Caco-2 (cell line): ENCODE results near the gene G2E3. TPM values are rescaled to one million over a fixed set of nuclear protein-coding genes. Genes with fewer than 3 reads are reported as not detected.

Experiments
- BruUV-seq: library from RNA; stranded (reverse); fragments of 400-500 nt; replicated peaks from 2 replicates; lab custom pipeline; 2021; lab: Mats Ljungman, UMichigan
- CTCF ChIA-PET: fragments of 300-600 bp; sonication (Branson Sonifier 250); formaldehyde crosslinking; loops from one replicate; lab custom pipeline; 2022; ENCODE audit warnings: antibody characterized with exemption; lab: Charles Lee
- POLR2A ChIA-PET: fragments of 300-600 bp; sonication (Branson Sonifier 250); formaldehyde crosslinking; loops from one replicate; lab custom pipeline; 2022; ENCODE audit warnings: antibody characterized with exemption; lab: Charles Lee
- DNase-seq, 2 experiments: peaks; one replicate each; pipeline versions ENCODE4 v3.0.0 to v3.0.0-alpha.2; 2020 to 2022
- H3K27me3 ChIP-seq: replicated peaks from 2 replicates; pipeline ENCODE4 v1.6.0; 2011; ENCODE audit warnings: low read length; ENCODE audit not compliant: control insufficient read depth, insufficient read depth
- H3K36me3 ChIP-seq: 2 replicates; pipeline ENCODE4 v1.5.1; 2011; ENCODE audit warnings: low read length; ENCODE audit not compliant: control insufficient read depth, insufficient read depth
- H3K4me1 ChIP-seq: fragments of 250-450 bp; sonication (Bioruptor Pico); 2 replicates; pipeline ENCODE4 v1.5.1; 2020; ENCODE audit warnings: mild to moderate bottlenecking
- H3K4me3 ChIP-seq: 2 replicates; pipeline ENCODE4 v1.5.1; 2011; ENCODE audit warnings: low read depth, mild to moderate bottlenecking, control low read depth, low read length
- H3K9me3 ChIP-seq: fragments of 250-450 bp; sonication (Bioruptor Pico); 2 replicates; pipeline ENCODE4 v1.5.1; 2020; ENCODE audit warnings: mild to moderate bottlenecking, moderate library complexity
- H3K27ac Mint-ChIP-seq: one replicate; pipeline ENCODE4 v1.8.0; 2022; ENCODE audit warnings: mixed read lengths; ENCODE audit not compliant: unreplicated experiment
- H3K27me3 Mint-ChIP-seq: one replicate; pipeline ENCODE4 v1.8.0; 2022; ENCODE audit warnings: mixed read lengths; ENCODE audit not compliant: insufficient read depth, unreplicated experiment
- H3K36me3 Mint-ChIP-seq: one replicate; pipeline ENCODE4 v1.8.0; 2022; ENCODE audit warnings: mild to moderate bottlenecking, mixed read lengths; ENCODE audit not compliant: insufficient read depth, unreplicated experiment
- H3K4me1 Mint-ChIP-seq: one replicate; pipeline ENCODE4 v1.8.0; 2022; ENCODE audit warnings: low read depth, mixed read lengths; ENCODE audit not compliant: unreplicated experiment
- H3K4me3 Mint-ChIP-seq: one replicate; pipeline ENCODE4 v1.8.0; 2022; ENCODE audit warnings: mild to moderate bottlenecking, moderate library complexity, mixed read lengths; ENCODE audit not compliant: unreplicated experiment
- H3K9me3 Mint-ChIP-seq: one replicate; pipeline ENCODE4 v1.8.0; 2022; ENCODE audit warnings: mixed read lengths; ENCODE audit not compliant: unreplicated experiment
- intact Hi-C: fragments of 100-400 bp; cut with micrococcal nuclease; formaldehyde crosslinking; loops from one replicate; pipeline ENCODE4 v1.10.0; 2022; ENCODE audit not compliant: unreplicated experiment
- total RNA-seq: library from RNA; stranded (reverse); gene quantifications from 2 replicates; pipeline ENCODE4 v1.2.3, GENCODE V29; 2022
- TF ChIP-seq, protein P1 (sequence below), 2 experiments: fragments of 200-600 bp in 1 of 2; IDR thresholded peaks; 1 replicate in 1 of 2; 2 replicates in 1 of 2; pipeline versions ENCODE4 v1.5.1 to v1.8.0; 2011 to 2022; ENCODE audit warnings: antibody characterized with exemption in 1 of 2, control low read depth in 1 of 2, inconsistent platforms in 1 of 2, low read depth in 1 of 2, low read length in 1 of 2, mild to moderate bottlenecking in 1 of 2, moderate library complexity in 1 of 2; ENCODE audit not compliant: insufficient read depth in 1 of 2, severe bottlenecking in 1 of 2, unreplicated experiment in 1 of 2

Gene G2E3
- total RNA-seq, 1 experiment from 2014 or later: 25.1 TPM

DNA sequence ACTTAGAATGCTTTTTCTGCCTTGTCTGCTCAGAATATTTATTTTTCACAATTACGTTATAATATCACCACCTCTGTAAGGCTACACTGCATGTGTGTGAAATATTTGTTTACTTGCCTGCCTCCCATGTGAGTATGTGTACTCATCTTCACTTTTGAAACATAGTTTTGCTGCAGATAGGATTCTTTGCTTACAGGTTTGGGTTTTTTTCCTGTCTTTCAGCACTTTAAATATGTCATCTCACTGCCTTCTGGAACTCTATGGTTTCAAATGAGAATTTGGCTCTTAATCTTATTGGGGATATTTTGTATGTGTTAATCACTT, 10.9 kb downstream of the G2E3 start:
- Mint-ChIP-seq H3K27me3 (no peaks in the 10 kb centered on the region), H3K9me3 (no peaks in the 10 kb centered on the region), H3K27ac (peak overlapping the region; percentile 46), H3K4me1 (peaks cover 36% of the 10 kb centered on the region), H3K36me3 (peaks cover under 1% of the 10 kb centered on the region), H3K4me3 (peak overlapping the region; percentile 3)
- Histone ChIP-seq H3K4me3 (no peak overlapping the region), H3K36me3 (no peaks in the 10 kb centered on the region), H3K9me3 (no peaks in the 10 kb centered on the region), H3K4me1 (peaks cover 14% of the 10 kb centered on the region), H3K27me3 (no peaks in the 10 kb centered on the region)
- intact Hi-C loops: no loop called here
- TF ChIP-seq, protein P1, sequence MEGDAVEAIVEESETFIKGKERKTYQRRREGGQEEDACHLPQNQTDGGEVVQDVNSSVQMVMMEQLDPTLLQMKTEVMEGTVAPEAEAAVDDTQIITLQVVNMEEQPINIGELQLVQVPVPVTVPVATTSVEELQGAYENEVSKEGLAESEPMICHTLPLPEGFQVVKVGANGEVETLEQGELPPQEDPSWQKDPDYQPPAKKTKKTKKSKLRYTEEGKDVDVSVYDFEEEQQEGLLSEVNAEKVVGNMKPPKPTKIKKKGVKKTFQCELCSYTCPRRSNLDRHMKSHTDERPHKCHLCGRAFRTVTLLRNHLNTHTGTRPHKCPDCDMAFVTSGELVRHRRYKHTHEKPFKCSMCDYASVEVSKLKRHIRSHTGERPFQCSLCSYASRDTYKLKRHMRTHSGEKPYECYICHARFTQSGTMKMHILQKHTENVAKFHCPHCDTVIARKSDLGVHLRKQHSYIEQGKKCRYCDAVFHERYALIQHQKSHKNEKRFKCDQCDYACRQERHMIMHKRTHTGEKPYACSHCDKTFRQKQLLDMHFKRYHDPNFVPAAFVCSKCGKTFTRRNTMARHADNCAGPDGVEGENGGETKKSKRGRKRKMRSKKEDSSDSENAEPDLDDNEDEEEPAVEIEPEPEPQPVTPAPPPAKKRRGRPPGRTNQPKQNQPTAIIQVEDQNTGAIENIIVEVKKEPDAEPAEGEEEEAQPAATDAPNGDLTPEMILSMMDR (IDR thresholded peaks at IDR 0.05; ENCODE audit: insufficient read depth in 1 of 2, low read depth in 1 of 2, low read length in 1 of 2, severe bottlenecking in 1 of 2, unreplicated experiment in 1 of 2): no peak
- no peak for DNase-seq
- ChIA-PET POLR2A (no interaction called here), CTCF (no interaction called here)
- no TSS peak for BruUV-seq

DNA sequence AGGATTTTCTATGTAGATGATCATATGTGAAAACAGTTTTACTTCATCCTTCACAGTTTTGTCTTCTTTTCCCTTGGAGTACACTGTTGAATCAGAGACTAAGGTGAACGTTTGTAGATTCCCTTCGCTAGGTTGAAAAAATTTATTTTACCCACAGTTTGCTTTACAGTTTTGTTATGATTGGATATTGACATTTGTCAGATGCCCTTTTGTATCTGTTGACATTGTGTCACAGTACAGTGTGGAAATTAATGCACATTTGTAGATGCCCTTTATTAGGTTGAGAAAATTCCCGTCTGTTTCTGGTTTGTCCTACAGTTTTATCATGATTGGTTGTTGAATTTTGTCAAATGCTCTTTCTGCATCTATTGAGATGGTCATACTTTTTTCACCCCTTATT, 13.3 kb downstream of the G2E3 start:
- Mint-ChIP-seq H3K4me1 (peaks cover 35% of the 10 kb centered on the region), H3K36me3 (no peaks in the 10 kb centered on the region), H3K9me3 (no peaks in the 10 kb centered on the region), H3K27me3 (no peaks in the 10 kb centered on the region), H3K27ac (no peak overlapping the region), H3K4me3 (no peak overlapping the region)
- intact Hi-C loops: no loop called here
- ChIA-PET POLR2A (no interaction called here), CTCF (no interaction called here)
- Histone ChIP-seq H3K9me3 (no peaks in the 10 kb centered on the region), H3K36me3 (no peaks in the 10 kb centered on the region), H3K4me1 (peaks cover 14% of the 10 kb centered on the region), H3K4me3 (no peak overlapping the region), H3K27me3 (no peaks in the 10 kb centered on the region)
- TF ChIP-seq, protein P1 (IDR thresholded peaks at IDR 0.05; ENCODE audit: insufficient read depth in 1 of 2, low read depth in 1 of 2, low read length in 1 of 2, severe bottlenecking in 1 of 2, unreplicated experiment in 1 of 2): no peak
- no peak for DNase-seq
- no TSS peak for BruUV-seq

DNA sequence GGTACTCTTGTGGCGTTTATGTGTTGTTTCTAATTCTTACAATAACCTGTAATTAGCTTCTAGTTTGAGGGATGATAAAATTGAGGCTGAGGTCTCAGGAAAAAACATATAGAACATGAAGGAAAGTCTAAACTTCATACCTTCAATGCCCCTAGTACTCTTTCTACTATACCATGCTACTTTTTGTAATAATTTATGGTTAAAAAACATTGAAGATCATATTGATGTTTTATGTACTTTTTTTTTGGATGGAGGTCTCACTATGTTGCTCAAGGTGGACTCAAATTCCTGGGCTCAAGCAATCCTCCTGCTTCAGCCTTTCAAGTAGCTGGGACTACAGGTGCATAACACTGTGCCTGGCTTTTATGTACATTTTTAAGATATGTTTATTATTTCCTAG, 13.8 kb downstream of the G2E3 start:
- BruUV-seq: no TSS peak
- Histone ChIP-seq H3K4me1 (peaks cover 14% of the 10 kb centered on the region), H3K27me3 (no peaks in the 10 kb centered on the region), H3K36me3 (no peaks in the 10 kb centered on the region), H3K4me3 (no peak overlapping the region), H3K9me3 (no peaks in the 10 kb centered on the region)
- H3K36me3 Mint-ChIP-seq: no peaks in the 10 kb centered on the region
- H3K4me3 Mint-ChIP-seq: no peak overlapping the region
- H3K4me1 Mint-ChIP-seq: peaks cover 34% of the 10 kb centered on the region
- H3K27ac Mint-ChIP-seq: no peak overlapping the region
- H3K9me3 Mint-ChIP-seq: no peaks in the 10 kb centered on the region
- ChIA-PET POLR2A (no interaction called here), CTCF (no interaction called here)
- H3K27me3 Mint-ChIP-seq: no peaks in the 10 kb centered on the region
- intact Hi-C loops: no loop called here
- no peak for DNase-seq
- TF ChIP-seq, protein P1 (IDR thresholded peaks at IDR 0.05; ENCODE audit: insufficient read depth in 1 of 2, low read depth in 1 of 2, low read length in 1 of 2, severe bottlenecking in 1 of 2, unreplicated experiment in 1 of 2): no peak
